HepG2 (cell line): ENCODE results near the gene SLC1A4. TPM values are rescaled to one million over a fixed set of nuclear protein-coding genes. Genes with fewer than 3 reads are reported as not detected.

Experiments
- ATAC-seq: fragments of 200-7000 bp; cut with Tn5 transposase; 3 replicates; pipeline ENCODE4 v1.9.1; 2020; ENCODE audit warnings: mild to moderate bottlenecking, moderate library complexity
- BruUV-seq: library from RNA; stranded (reverse); fragments of 400-500 nt; replicated peaks from 2 replicates; lab custom pipeline; 2021; lab: Mats Ljungman, UMichigan
- CTCF ChIA-PET: fragments of 300-600 bp; formaldehyde crosslinking; extraction: SDS; loops from one replicate; lab custom pipeline; 2021; ENCODE audit warnings: low total read pairs, inconsistent platforms, low intra/inter-chr PET ratio; lab: Yijun Ruan, JAX
- POLR2A ChIA-PET: fragments of 350-600 bp; sonication (Branson Sonifier 250); formaldehyde crosslinking; loops from one replicate; lab custom pipeline; 2020; ENCODE audit warnings: antibody characterized with exemption, inconsistent platforms; lab: Yijun Ruan, JAX
- DNase-seq: peaks from one replicate; pipeline ENCODE4 v3.0.0-alpha.2; 2015; ENCODE audit warnings: low spot score
- FAIRE-seq: peaks from 3 replicates; lab custom pipeline; 2011; peaks lifted over from hg19 to GRCh38; lab: Jason Lieb, UNC
- H2AFZ ChIP-seq: one replicate; pipeline ENCODE4 v1.6.1; 2011; ENCODE audit warnings: low read length, inconsistent platforms
- H3K27ac ChIP-seq: fragments of 300-600 bp; 3 replicates; pipeline ENCODE4 v1.8.0; 2011; ENCODE audit warnings: mixed run types, mild to moderate bottlenecking, mixed read lengths, low read length, inconsistent platforms; ENCODE audit not compliant: insufficient read depth; ENCODE audit errors: extremely low read length
- H3K27me3 ChIP-seq, 2 experiments: fragments of 200-600 bp in 1 of 2; 2 replicates in 1 of 2; 3 replicates in 1 of 2; pipeline versions ENCODE4 v1.6.0 to v1.8.0; 2011; ENCODE audit warnings: low read length in 2 of 2, mild to moderate bottlenecking in 2 of 2, moderate library complexity in 2 of 2, inconsistent platforms in 1 of 2; ENCODE audit not compliant: insufficient read depth in 2 of 2, control insufficient read depth in 1 of 2
- H3K36me3 ChIP-seq, 2 experiments: fragments of 200-600 bp in 1 of 2; replicated peaks in 1 of 2; 2 replicates in 1 of 2; 3 replicates in 1 of 2; pipeline versions ENCODE4 v1.5.1 to v1.8.0; 2011; ENCODE audit warnings: low read length in 2 of 2, inconsistent platforms in 1 of 2; ENCODE audit not compliant: insufficient read depth in 2 of 2, control insufficient read depth in 1 of 2
- H3K4me1 ChIP-seq: 2 replicates; pipeline ENCODE4 v1.5.1; 2012; ENCODE audit warnings: low read length, inconsistent platforms; ENCODE audit not compliant: insufficient read depth
- H3K4me2 ChIP-seq: 2 replicates; pipeline ENCODE4 v1.6.0; 2011; ENCODE audit warnings: low read depth, low read length, inconsistent platforms
- H3K4me3 ChIP-seq, 3 experiments: fragments of 200-600 bp in 1 of 3; sonication (generic), shearing (Covaris generic) in 1 of 3; replicated peaks in 1 of 3; 2 replicates each; pipeline ENCODE4 v1.5.1; 2011 to 2016; ENCODE audit warnings: low read length in 3 of 3, inconsistent platforms in 2 of 3, low read depth in 2 of 3, mild to moderate bottlenecking in 2 of 3, control low read depth in 1 of 3, mixed read lengths in 1 of 3; ENCODE audit not compliant: insufficient read depth in 1 of 3
- H3K79me2 ChIP-seq: one replicate; pipeline ENCODE4 v1.6.1; 2011; ENCODE audit warnings: low read length, inconsistent platforms; ENCODE audit not compliant: insufficient read depth
- H3K9ac ChIP-seq: 2 replicates; pipeline ENCODE4 v1.6.0; 2011; ENCODE audit warnings: mild to moderate bottlenecking, low read depth, low read length, inconsistent platforms; ENCODE audit not compliant: insufficient read depth
- H3K9me3 ChIP-seq: 2 replicates; pipeline ENCODE4 v1.5.1; 2012; ENCODE audit warnings: mild to moderate bottlenecking, low read length
- H4K20me1 ChIP-seq: 2 replicates; pipeline ENCODE4 v1.6.0; 2011; ENCODE audit warnings: inconsistent platforms, mild to moderate bottlenecking, low read length, moderate library complexity; ENCODE audit not compliant: insufficient read depth
- CEBPB ChIP-seq: IDR thresholded peaks from 2 replicates; pipeline ENCODE4 v1.6.1; 2011; ENCODE audit warnings: low read depth, low read length, improper control_type of control experiment, borderline replicate concordance
- EHMT2 ChIP-seq: fragments of 200-600 bp; sonication (generic); IDR thresholded peaks from 2 replicates; pipeline ENCODE4 v1.7.0; 2017; ENCODE audit warnings: antibody characterized with exemption, low read depth, low read length, borderline replicate concordance
- ELF3 ChIP-seq: IDR thresholded peaks from 2 replicates; pipeline ENCODE4 v1.6.1; 2016; ENCODE audit warnings: missing genetic modification reagents, missing compliant biosample characterization
- HMG20A ChIP-seq: IDR thresholded peaks from 2 replicates; pipeline ENCODE4 v1.6.1; 2016; ENCODE audit warnings: borderline replicate concordance
- MAX ChIP-seq: IDR thresholded peaks from 2 replicates; pipeline ENCODE4 v1.6.1; 2012; ENCODE audit warnings: inconsistent platforms
- NCOA2 ChIP-seq: sonication (generic); formaldehyde crosslinking; IDR thresholded peaks from 2 replicates; pipeline ENCODE4 v1.8.0; 2022; ENCODE audit warnings: inconsistent platforms
- PITX1 ChIP-seq: sonication (generic); formaldehyde crosslinking; IDR thresholded peaks from 2 replicates; pipeline ENCODE4 v1.5.1; 2020; ENCODE audit warnings: mild to moderate bottlenecking, missing genetic modification reagents
- REL ChIP-seq: sonication (generic); formaldehyde crosslinking; conservative IDR thresholded peaks from 2 replicates; pipeline ENCODE4 v1.8.0; 2022; ENCODE audit warnings: mild to moderate bottlenecking, missing genetic modification reagents, moderate library complexity
- REST ChIP-seq, 2 experiments: IDR thresholded peaks; 2 replicates each; pipeline ENCODE4 v1.6.1; 2011 to 2012; ENCODE audit warnings: low read length in 2 of 2, borderline replicate concordance in 1 of 2, low read depth in 1 of 2, mild to moderate bottlenecking in 1 of 2, moderate library complexity in 1 of 2
- SMYD3 ChIP-seq: sonication (generic); formaldehyde crosslinking; IDR thresholded peaks from 2 replicates; pipeline ENCODE4 v1.8.1; 2023; ENCODE audit warnings: mild to moderate bottlenecking, missing genetic modification reagents
- TEAD3 ChIP-seq: optimal IDR thresholded peaks from 2 replicates; pipeline ENCODE3; 2016; ENCODE audit warnings: borderline replicate concordance
- ZNF224 ChIP-seq: sonication (generic); formaldehyde crosslinking; IDR thresholded peaks from 2 replicates; pipeline ENCODE4 v1.5.0; 2020; ENCODE audit warnings: mild to moderate bottlenecking, missing genetic modification reagents
- ZNF558 ChIP-seq: sonication (generic); formaldehyde crosslinking; IDR thresholded peaks from 2 replicates; pipeline ENCODE4 v1.9.0; 2022; ENCODE audit warnings: mild to moderate bottlenecking, missing genetic modification reagents, borderline replicate concordance
- WGBS: methylation state at CpG from one replicate; pipeline ENCODE4 v1.1.6; 2017; ENCODE audit warnings: low lambda C conversion rate; 5-methylcytosine and 5-hydroxymethylcytosine counted together
- in situ Hi-C: cut with HindIII; loops from 2 replicates; pipeline ENCODE4 v1.10.0; 2017; ENCODE audit warnings: low pct_unique_long_range_greater_than_20kb; ENCODE audit not compliant: extremely low pct_ligation_motif_present
- intact Hi-C: fragments of 100-400 bp; cut with micrococcal nuclease; formaldehyde crosslinking; loops from one replicate; pipeline ENCODE4 v1.10.0; 2022; ENCODE audit not compliant: unreplicated experiment
- polyA plus RNA-seq, 8 experiments: library from polyadenylated mRNA; depleted of rRNA in 3 of 8; stranded (reverse) in 7 of 8; unstranded in 1 of 8; fragments of >200 nt; fragmentation: Illumina TruSeq in 4 of 8; extraction: Trizol in 4 of 8; gene quantifications; 2 replicates each; pipeline versions ENCODE4 v1.2.1 to v1.2.3, GENCODE V29; 2011 to 2016; ENCODE audit warnings: low read depth in 4 of 8, missing spikeins in 1 of 8, mixed read lengths in 1 of 8; ENCODE audit not compliant: insufficient read depth in 1 of 8
- total RNA-seq, 5 experiments: library from RNA; depleted of rRNA; stranded (reverse); fragments of >200 nt; fragmentation: Illumina TruSeq; extraction: Trizol; gene quantifications; 2 replicates each; pipeline ENCODE4 v1.2.3, GENCODE V29; 2016; ENCODE audit warnings: low read depth in 1 of 5

The SLC1A4 gene
- total and polyA plus RNA-seq, 2 of the 13 experiments (the other 11 are each of a cell fraction or from before 2014, with no cell fraction given) = 21.0 to 39.6 TPM

GRCh38 chr2:65053199-65053598 is 64.0 kb downstream of the SLC1A4 start:
- Histone ChIP-seq H3K79me2 (peaks cover 17% of the 10 kb centered on the region), H3K36me3 (no peaks in the 10 kb centered on the region), H2AFZ (no peak overlapping the region), H3K4me3 (no peak overlapping the region), H3K27me3 (no peaks in the 10 kb centered on the region; a peak in 1 of 5 replicates), H3K27ac (no peak overlapping the region), H3K9me3 (no peaks in the 10 kb centered on the region), H3K4me1 (peaks cover 47% of the 10 kb centered on the region)
- ChIA-PET CTCF (no interaction called here), POLR2A (no interaction called here)
- in situ Hi-C loops (loop anchor here (25.0 kb wide), 1 partner anchor 509 kb away; no protein-coding TSS in a partner anchor), intact Hi-C loops (loop anchor here (10.0 kb wide), 1 partner anchor 522 kb away; no protein-coding TSS in a partner anchor)
- 42% methylated on average over 1 of the region's 1 CpG for WGBS
- DNase-seq = no peak
- BruUV-seq = no TSS peak
- TF ChIP-seq ZNF224 (CRISPR knock-in tag) = no peak
- no peak for TF ChIP-seq PITX1 (CRISPR knock-in tag)
- TF ChIP-seq, all 625 proteins: peak for 0
- H3K9ac ChIP-seq = no peak overlapping the region
- H4K20me1 ChIP-seq = no peaks in the 10 kb centered on the region
- FAIRE-seq (no peak), ATAC-seq (no peak)
- no peak overlapping the region for H3K4me2 ChIP-seq

DNA sequence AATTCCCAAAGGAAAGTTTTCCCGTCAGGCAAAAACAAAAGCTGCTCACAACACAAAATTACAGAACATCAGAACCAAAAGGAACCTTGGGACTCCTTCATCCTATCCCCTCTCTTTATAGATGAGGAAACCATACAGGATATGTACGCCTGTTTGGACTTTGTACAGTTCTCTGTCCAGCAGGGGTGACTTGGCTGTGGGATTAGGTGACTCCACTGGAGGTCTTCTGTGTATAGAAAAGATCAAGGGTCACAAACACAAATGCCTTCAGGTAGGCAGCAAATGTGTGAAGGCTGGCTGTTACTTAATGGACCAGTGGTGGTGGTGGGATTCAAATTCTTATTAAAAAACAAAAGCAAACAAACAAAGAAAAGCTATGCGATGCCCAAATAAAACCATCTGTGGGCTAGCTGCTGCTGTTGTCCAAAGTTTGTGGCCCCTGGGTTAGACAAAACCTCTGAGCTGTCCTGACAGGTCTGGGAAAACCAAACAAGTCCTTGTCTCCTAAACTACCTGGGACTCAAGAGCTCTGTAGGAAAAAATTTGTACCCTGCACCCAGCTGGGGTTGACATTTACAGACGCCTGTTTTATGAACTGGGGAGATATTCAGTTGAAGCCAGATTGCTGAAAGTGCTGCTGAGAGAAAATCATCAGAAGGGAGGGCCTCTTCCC is 65.7 kb downstream of the SLC1A4 start:
- Histone ChIP-seq H3K27me3 (no peaks in the 10 kb centered on the region; a peak in 1 of 5 replicates), H3K4me3 (peak overlapping the region; percentile 78 to 88 (median 83)), H3K79me2 (peaks cover 31% of the 10 kb centered on the region), H3K4me1 (peaks cover 63% of the 10 kb centered on the region), H3K9ac (peak overlapping the region; percentile 64; the same call in 1 of the 2 replicates), H2AFZ (no peak overlapping the region), H3K9me3 (no peaks in the 10 kb centered on the region), H3K27ac (peak overlapping the region; percentile 61), H4K20me1 (no peaks in the 10 kb centered on the region), H3K36me3 (no peaks in the 10 kb centered on the region), H3K4me2 (peak overlapping the region; percentile 99)
- WGBS = 20% methylated on average over 4 of the region's 4 CpGs
- in situ Hi-C loops (loop anchor here (25.0 kb wide), 1 partner anchor 507 kb away; no protein-coding TSS in a partner anchor), intact Hi-C loops (loop anchor here (5.0 to 10.0 kb wide), 2 partner anchors 77 to 520 kb away; partner anchors contain the start of gene RAB1A)
- BruUV-seq = TSS peak; percentile 58
- ChIA-PET CTCF (no interaction called here), POLR2A (interaction anchor here (1.0 to 3.5 kb wide), 18 partner anchors 8 to 473 kb away, joined by 3 to 62 read pairs (median 8); partner anchors contain the start of genes ACTR2, RAB1A and SERTAD2)
- ATAC-seq (peak; percentile 22), FAIRE-seq (peak; percentile 76), DNase-seq (peak; percentile 87)
- TF ChIP-seq MAX (peak; percentile 23; the same call in 1 of the 2 replicates), REST (IDR thresholded peaks at IDR 0.05; ENCODE audit: borderline replicate concordance in 1 of 2, low read depth in 1 of 2, low read length in 2 of 2) (peak in 1 of 2 experiments; percentile 86), NCOA2 (CRISPR knock-in tag) (peak; percentile 23; the same call in 1 of the 2 replicates), ZNF558 (CRISPR knock-in tag) (0 out of 2 replicates have a peak, but pooled peaks have one; percentile 15), EHMT2 (peak; percentile 81; the same call in 1 of the 2 replicates), HMG20A (CRISPR knock-in tag) (peak; percentile 25; the same call in 1 of the 2 replicates), TEAD3 (CRISPR knock-in tag) (peak; percentile 35), REL (CRISPR knock-in tag) (no peak), ELF3 (CRISPR knock-in tag) (peak; percentile 47; the same call in 1 of the 2 replicates), SMYD3 (no peak), CEBPB (peak; percentile 8; the same call in 1 of the 2 replicates)
